Left cardiac atrium (tissue), 4 donors: ENCODE results near the gene EPB41L1. TPM values are rescaled to one million over a fixed set of nuclear protein-coding genes. Genes with fewer than 3 reads are reported as not detected.
A peak's percentile ranks its signal among the peaks of the same experiment; 100 is the strongest.

Experiments used
- ATAC-seq, 2 donors: fragments of 200-7000 bp; cut with Tn5 transposase; one replicate each; pipeline ENCODE4 v1.9.1; 2020; ENCODE audit warnings: mild to moderate bottlenecking in 2 of 2, moderate library complexity in 2 of 2
- DNase-seq: peaks from one replicate; pipeline ENCODE4 v3.0.0-alpha.2; 2020
- intact Hi-C, 2 donors: fragments of 100-400 bp; cut with DNase I; formaldehyde crosslinking; loops; one replicate each; pipeline versions ENCODE4 v1.14.1 to v1.15.1; 2022 to 2023
- total RNA-seq, 2 donors: library from RNA; stranded (reverse); fragmentation: NEBNext Ultra II Directional; extraction: Animal tissue kit (Norgen Biotek cat#: 25700); gene quantifications; one replicate each; pipeline ENCODE4 v1.2.1, GENCODE V29; 2021
- donor health status: DM: no; HTN: yes; CAD: no.
- donor health status: DM: no; HTN: yes; CAD: no; lungs with severe emphysema.
- donor health status: DM: yes; HTN: yes; CAD: no.
- donor health status: Dilated cardiomyopathy.

EPB41L1 gene
- total RNA-seq, 2 donors from 2014 or later, result 20.5 to 32.1 TPM

DNA sequence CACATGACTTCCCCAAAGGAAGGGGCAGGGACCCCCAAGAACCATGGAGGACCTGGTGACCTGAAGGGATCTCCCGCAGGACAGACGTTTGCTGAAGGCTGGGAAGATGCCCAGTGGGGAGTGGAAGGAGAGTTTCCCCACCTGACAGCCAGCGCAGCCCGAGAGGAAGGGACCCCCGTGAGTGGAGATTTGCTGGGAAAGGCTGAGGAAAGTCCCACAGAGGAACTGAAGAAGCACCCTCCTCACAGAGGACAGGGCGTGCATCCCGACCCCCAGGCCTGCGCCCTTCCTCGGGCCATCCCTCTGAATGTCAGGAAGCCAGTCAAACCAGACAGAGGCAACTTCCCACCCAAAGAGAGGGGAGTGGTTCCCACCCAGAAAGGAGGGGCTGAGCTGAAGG is 52.1 kb downstream of the EPB41L1 start:
- intact Hi-C loops, result no loop called here
- no peak for DNase-seq
- ATAC-seq, result no peak

DNA sequence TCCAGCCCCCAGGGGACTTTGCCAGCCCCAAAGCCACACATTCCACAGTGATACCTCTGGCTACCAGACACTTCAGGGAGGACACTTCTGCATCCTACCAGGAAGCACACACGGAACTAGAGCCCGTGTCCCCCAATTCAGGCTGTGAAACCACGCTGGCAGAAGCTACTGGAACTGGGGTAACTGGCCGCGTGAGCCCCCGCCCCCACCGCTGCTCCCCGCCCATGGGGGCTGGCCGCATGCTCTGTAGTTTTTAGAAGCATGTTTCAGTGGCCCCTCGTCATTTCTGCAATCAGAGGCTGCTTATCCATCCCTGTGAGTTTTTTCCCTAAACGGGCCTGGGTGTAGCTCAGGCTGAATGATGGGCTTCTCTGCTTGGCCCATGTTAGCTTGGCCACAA is 53.1 kb downstream of the EPB41L1 start:
- intact Hi-C loops, result no loop called here
- ATAC-seq, result no peak
- no peak for DNase-seq

DNA sequence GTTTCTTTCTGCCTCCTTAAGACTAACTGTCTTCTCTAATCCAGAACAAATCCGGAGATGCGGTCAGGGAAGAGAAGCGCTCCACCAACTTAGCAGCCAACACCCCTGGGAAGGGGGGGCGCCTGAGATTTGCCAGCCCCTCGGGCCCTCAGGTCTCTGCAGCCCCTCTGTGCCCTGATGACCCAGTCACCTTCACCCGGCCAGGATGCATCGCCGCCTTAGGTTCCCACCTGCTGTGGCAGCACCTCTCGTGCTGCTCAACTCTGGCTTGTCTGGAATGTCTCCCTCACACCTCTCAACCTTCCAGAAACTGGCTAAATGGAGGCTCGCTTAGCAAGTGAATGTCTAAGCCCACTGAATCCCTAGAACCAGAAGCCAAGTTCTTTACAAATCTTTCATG is 53.7 kb downstream of the EPB41L1 start:
- no peak for ATAC-seq
- DNase-seq, result no peak
- intact Hi-C loops, result no loop called here

- DNase-seq (no peak), ATAC-seq (no peak)
- intact Hi-C loops, result loop anchor here in 1 of 2 donors (5.0 kb wide), 1 partner anchor 232 kb away; no protein-coding TSS in a partner anchor
These were observed 56.0 kb downstream of the EPB41L1 start for GRCh38 chr20:36210436-36211021.

- ATAC-seq, result no peak
- intact Hi-C loops, result loop anchor here in 1 of 2 donors (5.0 kb wide), 1 partner anchor 229 kb away; no protein-coding TSS in a partner anchor
- DNase-seq, result no peak
These were observed 58.8 kb downstream of the EPB41L1 start for GRCh38 chr20:36213362-36213761.

GRCh38 chr20:36214684-36215256 is 60.2 kb downstream of the EPB41L1 start:
- DNase-seq, result no peak
- intact Hi-C loops, result loop anchor here in 1 of 2 donors (5.0 kb wide), 1 partner anchor 228 kb away; no protein-coding TSS in a partner anchor
- peak in 1 of 2 donors; percentile 35 for ATAC-seq

GRCh38 chr20:36215778-36216177 is 61.2 kb downstream of the EPB41L1 start:
- DNase-seq (no peak), ATAC-seq (no peak)
- intact Hi-C loops, result no loop called here

DNA sequence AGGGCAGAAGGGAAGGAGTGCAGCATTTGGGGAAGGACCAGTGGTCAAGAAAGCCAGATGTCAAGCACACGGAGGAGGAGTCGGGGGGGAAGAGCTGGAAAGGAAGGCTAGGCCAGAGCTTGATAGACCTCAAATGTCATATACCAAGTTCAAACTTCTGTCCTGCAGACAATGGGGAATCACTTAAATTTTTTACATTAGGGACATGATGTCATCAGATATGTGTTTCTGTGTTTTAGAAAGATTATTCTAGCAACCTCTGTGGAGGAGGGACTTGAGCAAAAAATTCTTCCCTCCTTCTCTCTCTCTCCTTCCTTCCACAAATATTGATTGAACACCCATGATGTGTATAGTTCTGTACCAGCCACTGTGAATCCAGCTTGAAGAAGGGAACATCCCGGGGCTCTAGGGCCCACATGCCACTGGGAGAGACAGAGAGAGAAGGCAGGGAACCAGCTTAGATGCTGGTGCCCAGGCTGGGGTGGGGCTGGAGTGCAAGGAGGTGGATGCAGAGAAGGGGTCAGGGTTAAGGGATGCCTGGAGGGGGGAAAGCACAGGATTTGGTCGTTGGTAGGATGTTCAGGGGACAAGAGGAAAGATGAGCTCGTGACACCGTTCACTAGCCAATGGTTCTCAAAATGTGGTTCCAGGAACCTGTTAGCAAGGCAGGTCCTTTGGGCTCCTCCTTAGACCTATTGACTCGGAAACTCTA is 61.9 kb downstream of the EPB41L1 start:
- DNase-seq, result no peak
- ATAC-seq, result no peak
- intact Hi-C loops, result no loop called here

DNA sequence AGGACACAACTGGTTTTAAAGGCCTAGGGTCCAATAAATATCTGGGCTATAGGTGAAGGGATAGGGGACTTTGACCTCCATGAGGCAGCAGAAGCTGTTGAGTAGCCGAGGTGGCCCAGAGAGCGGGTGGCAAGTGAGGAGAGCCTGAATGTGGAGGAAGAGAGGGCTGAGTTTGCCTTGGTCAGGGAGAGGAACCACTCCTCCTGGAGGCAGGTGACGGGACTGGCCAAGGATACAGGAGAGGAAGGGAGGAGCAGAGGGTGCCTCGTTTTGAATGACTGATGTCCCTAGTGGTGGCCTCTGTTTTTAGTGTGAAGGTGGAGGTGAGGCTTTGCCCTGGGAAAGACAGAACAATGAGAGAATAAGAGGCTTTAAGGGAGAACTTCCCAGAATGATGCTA is 62.7 kb downstream of the EPB41L1 start:
- DNase-seq (no peak), ATAC-seq (no peak)
- intact Hi-C loops, result no loop called here

DNA sequence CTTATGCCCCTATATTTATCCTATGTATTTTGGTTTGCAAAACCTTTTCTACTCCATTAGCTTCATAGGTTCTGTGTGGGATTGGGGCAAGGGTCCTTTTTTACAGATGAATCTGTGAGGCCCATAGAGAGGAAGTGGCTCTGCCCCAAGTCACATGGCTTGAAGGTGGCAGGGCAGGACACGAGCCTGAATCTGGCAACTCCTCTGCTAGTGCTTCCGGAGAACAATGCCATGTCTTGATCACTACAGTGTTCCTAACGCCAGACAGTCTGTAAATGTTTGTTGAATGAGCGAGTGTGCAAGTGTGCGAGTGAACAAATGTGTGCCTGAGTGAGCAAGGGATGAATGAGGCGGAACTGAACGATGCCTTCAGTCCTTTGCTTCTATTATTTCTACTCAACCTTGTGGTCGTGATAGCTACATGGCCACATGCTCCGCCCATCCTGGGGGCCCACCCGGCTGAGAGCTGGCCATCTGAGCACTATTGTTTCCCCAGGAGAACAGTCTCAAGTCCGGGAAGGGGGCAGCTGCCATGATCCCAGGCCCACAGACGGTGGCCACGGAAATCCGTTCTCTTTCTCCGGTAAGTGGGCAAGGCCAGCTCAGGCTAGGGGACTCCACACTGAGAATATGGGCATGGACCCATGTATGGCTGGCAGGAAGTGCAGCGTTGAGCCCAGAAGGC is 64.0 kb downstream of the EPB41L1 start:
- ATAC-seq, result no peak
- intact Hi-C loops, result no loop called here

GRCh38 chr20:36219671-36220220 is 65.2 kb downstream of the EPB41L1 start:
- DNase-seq, result no peak
- intact Hi-C loops, result no loop called here
- ATAC-seq, result no peak

More for the DNA sequence above, 64.0 kb downstream of the EPB41L1 start:
- DNase-seq, result no peak

- no peak for DNase-seq
- intact Hi-C loops, result no loop called here
- ATAC-seq, result no peak
These were observed 71.1 kb downstream of the EPB41L1 start for GRCh38 chr20:36225666-36226065.

DNA sequence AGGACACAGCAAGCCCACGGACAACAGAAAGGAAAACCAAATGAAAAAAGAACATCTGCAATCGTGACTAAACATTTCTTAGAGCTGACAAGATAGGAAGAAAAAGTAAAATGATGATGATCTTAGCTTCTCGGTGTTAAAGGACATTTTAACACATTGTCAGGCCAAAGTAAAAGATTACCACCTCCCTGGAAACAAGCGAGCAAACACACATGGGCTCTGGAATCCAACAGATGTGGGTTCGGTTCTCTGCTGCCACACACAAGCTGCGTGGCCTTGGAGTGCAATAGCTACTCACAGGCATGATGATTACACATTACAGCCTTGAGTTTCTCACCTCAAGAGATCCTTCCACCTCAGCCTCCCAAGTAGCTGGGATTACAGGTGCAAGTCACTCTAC is 74.2 kb downstream of the EPB41L1 start:
- DNase-seq (no peak), ATAC-seq (no peak)
- intact Hi-C loops, result no loop called here

- ATAC-seq (no peak), DNase-seq (no peak)
- intact Hi-C loops, result no loop called here
These were observed 75.5 kb downstream of the EPB41L1 start for GRCh38 chr20:36230019-36230418.

DNA sequence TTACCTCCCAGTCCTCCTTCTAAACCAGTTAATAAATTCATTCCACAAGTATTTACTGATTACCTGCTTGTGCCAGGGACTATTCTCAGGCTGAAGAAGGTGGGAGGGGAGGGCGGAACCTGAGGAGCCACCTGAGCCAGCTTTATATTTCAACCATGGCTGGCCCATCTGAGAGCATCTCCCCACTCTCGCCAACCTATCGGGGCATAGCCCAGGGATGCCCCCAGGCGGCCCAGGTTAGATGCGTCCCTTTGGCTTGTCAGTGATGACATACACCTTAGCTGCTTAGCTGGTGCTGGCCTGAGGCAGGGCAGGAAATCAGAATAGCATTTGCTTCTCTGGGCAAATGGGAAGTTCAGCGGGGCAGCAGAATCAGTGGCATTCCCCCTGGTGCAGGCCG is 76.8 kb downstream of the EPB41L1 start:
- DNase-seq (no peak), ATAC-seq (no peak)
- intact Hi-C loops, result no loop called here

DNA sequence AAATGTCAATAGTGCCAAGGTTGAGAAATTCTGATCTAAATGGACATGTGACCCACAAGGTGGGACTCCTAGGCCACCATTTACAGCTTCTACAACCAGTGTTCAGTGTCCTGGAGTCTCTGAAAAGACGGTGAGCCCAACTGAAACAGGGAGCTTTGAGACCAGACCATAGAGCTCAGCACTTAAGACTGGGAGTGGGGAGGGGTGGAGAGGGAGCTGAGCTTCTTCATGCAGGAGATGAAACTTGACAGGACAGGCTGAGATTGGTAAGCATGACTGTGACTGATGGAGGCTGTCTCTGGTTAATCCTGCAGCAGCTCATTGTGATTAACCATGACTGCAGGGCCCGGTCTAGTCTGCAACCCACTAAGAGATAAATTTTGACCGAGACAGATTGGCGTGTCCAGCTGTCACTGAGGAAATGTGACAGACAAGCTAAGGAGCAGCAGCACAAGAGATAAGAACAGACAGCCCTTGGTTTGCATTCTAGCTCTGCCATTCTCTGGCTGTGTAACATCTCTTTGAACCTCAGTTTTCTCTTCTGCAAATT is 80.3 kb downstream of the EPB41L1 start:
- intact Hi-C loops, result no loop called here

DNA sequence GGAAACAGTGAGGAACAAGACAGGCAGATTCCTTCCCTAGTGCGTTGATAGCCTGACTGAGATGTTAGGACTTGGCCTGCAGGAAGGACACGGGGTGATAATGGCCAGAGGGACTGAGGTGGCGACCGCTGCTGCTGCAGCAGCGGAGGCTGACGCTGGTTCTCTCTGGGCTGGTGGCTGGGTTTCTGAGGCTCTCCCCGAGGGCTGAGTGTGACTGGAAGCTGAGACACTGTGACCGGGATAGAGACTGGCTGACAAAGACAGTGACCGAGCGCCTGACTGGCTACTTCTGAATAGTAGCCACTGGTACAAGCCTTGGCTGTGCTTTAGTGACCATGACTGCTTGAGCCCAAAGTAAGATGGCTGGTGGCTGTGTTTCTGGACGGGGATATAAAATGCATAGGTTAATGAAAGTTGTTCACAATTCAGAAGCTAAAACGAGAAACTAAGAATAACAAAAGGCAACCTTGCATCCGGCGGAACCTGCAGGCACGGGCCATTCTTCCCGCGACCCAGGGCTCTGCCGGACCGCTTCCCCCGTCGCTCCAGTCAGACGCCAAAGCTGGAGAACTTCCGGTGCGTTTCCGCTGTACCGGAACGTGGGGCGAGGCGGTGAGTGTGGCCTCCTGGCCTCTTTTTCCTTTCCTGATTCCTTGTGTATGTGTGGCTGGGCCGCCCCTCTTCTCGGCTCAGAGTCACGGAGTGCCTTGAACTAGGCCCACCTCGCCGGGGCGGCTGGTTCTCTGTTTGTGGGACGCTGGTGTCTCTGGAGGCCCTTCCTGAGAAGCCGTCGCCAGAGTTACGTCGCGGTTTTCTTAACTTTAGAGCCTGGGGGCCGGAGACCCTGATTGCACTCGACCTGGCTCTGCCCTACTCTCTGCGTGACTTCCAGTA is 81.6 kb downstream of the EPB41L1 start, which contains the start of gene AAR2:
AAR2 (plus strand) TSS at position 587 of the 894 bp plus-strand sequence. CDS start 3,391 bp downstream, outside the sequence.
- intact Hi-C loops, result no loop called here
- ATAC-seq (peak; percentile 97 to 99), DNase-seq (peak; percentile 85)

More for the DNA sequence above, 80.3 kb downstream of the EPB41L1 start:
- no peak for DNase-seq
- ATAC-seq, result no peak

DNA sequence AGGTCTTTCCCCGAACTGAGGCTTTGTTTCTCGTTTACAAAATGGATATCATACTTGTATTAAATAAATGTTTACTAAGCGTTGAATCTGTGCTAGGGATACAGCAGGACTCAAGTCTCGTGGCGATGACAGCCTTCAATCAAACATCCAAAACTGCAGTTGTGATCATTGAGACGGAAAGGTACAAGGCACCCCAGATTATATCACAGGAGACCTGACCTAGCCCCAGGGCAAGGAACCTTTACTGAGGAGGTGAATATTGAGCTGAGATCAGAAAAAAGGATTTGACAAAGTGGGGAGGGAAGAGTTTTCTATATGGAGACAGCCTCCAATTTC is 82.2 kb downstream of the EPB41L1 start:
- ATAC-seq (no peak), DNase-seq (no peak)
- intact Hi-C loops, result no loop called here
